SJSA1 (cell line): ENCODE measurements around the gene FBXO46. TPM values are rescaled to one million over a fixed set of nuclear protein-coding genes. Genes with fewer than 3 reads are reported as not detected.
"Not testable (repeated sequence)": the region's sequence is repeated elsewhere in the genome, so short reads cannot be mapped to it uniquely, and the experiment has no call there.

Experiments
- DNase-seq, 2 experiments: peaks; one replicate each; pipeline ENCODE4 v3.0.0-alpha.2; 2015 to 2020; ENCODE audit warnings: low spot score in 2 of 2, low read depth in 1 of 2
- H3K27ac ChIP-seq: fragments of 250-450 bp; sonication (Bioruptor Pico); 2 replicates; pipeline ENCODE4 v1.5.1; 2020; ENCODE audit warnings: mild to moderate bottlenecking, moderate library complexity
- H3K27me3 ChIP-seq: fragments of 250-450 bp; sonication (Bioruptor Pico); replicated peaks from 2 replicates; pipeline ENCODE4 v1.5.1; 2020; ENCODE audit warnings: mild to moderate bottlenecking, moderate library complexity
- H3K36me3 ChIP-seq: fragments of 250-450 bp; sonication (Bioruptor Pico); 2 replicates; pipeline ENCODE4 v1.5.1; 2020; ENCODE audit warnings: mild to moderate bottlenecking
- H3K4me1 ChIP-seq: fragments of 250-450 bp; sonication (Bioruptor Pico); replicated peaks from 2 replicates; pipeline ENCODE4 v1.6.1; 2021; ENCODE audit warnings: mild to moderate bottlenecking
- H3K4me3 ChIP-seq: fragments of 250-450 bp; sonication (Bioruptor Pico); 2 replicates; pipeline ENCODE4 v1.5.1; 2020; ENCODE audit warnings: mild to moderate bottlenecking
- H3K9me3 ChIP-seq: fragments of 250-450 bp; sonication (Bioruptor Pico); replicated peaks from 2 replicates; pipeline ENCODE4 v1.5.1; 2020; ENCODE audit warnings: mild to moderate bottlenecking
- total RNA-seq: library from RNA; depleted of rRNA; stranded (reverse); fragments of >200 nt; shearing (Covaris generic); gene quantifications from 2 replicates; pipeline ENCODE4 v1.2.3, GENCODE V29; 2014

The FBXO46 gene
- total RNA-seq, 1 experiment from 2014 or later = 10.7 TPM

DNA sequence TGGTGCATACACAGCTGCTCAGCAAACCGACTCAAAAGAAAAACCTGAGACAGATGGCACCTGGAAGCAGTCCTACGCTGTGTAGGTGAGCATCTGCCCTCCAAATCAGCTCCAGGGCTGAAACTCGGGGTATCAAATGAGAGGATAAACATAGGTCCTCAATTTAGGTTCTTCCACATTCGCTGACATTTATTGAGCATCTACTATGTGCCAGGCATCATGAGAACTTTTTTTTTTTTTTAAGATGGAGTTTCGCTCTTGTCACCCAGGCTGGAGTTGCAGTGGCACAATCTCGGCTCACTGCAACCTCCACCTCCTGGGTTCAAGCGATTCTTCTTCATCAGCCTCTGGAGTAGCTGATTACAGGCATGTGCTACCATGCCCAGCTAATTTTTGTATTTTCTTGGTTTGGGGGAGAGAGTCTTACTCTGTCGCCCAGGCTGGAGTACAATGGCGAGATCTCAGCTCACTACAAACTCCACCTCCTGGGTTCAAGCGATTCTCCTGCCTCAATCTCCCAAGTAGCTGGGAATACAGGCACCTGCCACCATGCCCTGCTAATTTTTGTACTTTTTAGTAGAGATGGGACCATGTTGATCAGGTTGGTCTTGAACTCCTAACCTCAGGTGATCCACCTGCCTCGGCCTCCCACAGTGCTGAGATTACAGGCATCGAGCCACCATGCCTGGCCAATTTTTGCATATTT is 24.8 kb downstream of the FBXO46 start:
- Histone ChIP-seq H3K27me3 (no peaks in the 10 kb centered on the region), H3K4me3 (no peak overlapping the region)
- no peak for DNase-seq

DNA sequence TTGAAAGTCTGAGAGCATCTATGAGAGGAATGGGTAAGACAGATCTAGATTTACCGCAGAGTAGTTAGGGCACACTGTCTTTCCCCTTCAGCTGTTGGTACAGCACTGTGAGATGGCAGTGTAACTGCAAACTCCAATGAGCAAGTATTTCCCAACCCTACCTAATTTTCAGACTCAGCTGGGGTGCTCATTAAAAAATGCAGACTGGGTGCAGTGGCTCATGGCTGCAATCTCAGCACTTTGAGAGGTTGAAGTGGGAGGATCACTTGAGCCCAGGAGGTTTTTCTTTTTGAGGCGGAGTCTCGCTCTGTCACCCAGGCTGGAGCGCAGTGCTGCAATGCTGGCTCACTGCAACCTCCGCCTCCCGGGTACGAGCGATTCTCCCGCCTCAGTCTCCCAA is 25.6 kb downstream of the FBXO46 start:
- Histone ChIP-seq H3K36me3 (peaks cover 27% of the 10 kb centered on the region), H3K9me3 (no peaks in the 10 kb centered on the region)

More for the DNA sequence above, 24.8 kb downstream of the FBXO46 start:
- Histone ChIP-seq H3K27ac (no peak overlapping the region), H3K4me1 (no peaks in the 10 kb centered on the region), H3K36me3 (peaks cover 34% of the 10 kb centered on the region), H3K9me3 (no peaks in the 10 kb centered on the region)

DNA sequence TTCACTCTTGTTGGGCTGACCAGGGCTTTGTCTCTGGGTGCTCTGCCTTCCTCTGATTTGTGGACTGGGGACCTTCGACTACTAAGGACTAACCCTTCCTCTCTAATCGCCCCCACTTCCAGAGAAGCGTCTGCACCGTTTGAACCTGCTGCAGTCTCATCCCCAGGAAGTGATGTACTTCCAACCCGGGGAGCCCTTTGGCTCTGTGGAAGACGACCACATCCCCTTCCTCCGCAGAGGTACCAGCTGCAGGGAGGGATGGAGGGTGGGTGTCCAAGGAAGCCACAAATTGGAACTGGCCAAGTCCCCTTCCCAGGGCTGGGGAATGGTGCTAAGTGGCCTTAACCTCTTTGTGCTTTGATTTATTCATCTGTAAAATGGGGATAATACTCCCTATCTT is 29.0 kb downstream of the FBXO46 start:
- Histone ChIP-seq H3K4me3 (no peak overlapping the region), H3K27me3 (no peaks in the 10 kb centered on the region), H3K36me3 (peaks cover 21% of the 10 kb centered on the region), H3K27ac (no peak overlapping the region), H3K9me3 (no peaks in the 10 kb centered on the region), H3K4me1 (no peaks in the 10 kb centered on the region)
- no peak for DNase-seq

More for the DNA sequence above, 25.6 kb downstream of the FBXO46 start:
- DNase-seq = no peak
- Histone ChIP-seq H3K4me3 (no peak overlapping the region), H3K27ac (no peak overlapping the region), H3K27me3 (no peaks in the 10 kb centered on the region), H3K4me1 (no peaks in the 10 kb centered on the region)

DNA sequence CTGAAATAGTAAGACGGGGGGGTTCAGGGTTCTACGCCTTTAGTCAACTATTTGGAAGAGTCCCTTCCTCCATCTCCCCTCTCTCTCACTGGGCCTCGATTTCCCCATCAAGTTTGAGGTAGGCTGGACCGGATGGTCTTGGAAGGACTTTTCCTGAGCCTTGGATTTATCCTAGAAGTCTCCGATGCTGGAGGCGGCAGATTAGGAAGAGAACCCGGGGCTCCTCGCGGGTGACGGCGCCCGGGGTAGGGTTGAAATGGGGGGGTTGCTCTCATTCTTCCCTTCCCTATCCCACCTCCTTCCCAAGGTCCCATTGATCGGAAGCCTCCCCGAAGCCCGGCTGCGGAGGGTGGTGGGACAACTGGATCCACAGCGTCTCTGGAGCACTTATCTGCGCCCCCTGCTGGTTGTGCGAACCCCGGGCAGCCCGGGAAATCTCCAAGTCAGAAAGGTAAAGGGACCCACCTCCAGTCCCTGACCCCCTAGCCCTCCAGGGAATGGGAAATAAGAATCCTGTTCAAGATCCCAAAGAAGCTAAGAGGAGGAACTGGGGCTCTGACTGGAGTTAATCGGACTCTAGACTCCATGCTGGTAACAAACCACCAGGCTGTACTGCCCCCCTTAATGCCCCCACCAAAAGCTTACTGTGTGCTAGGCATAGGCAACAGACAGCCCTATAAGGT is 37.4 kb downstream of the FBXO46 start:
- DNase-seq = peak; percentile 75 to 81
- Histone ChIP-seq H3K27me3 (no peaks in the 10 kb centered on the region), H3K9me3 (no peaks in the 10 kb centered on the region), H3K36me3 (peaks cover 22% of the 10 kb centered on the region), H3K4me1 (peaks cover 7% of the 10 kb centered on the region; the same call in 1 of the 2 replicates), H3K4me3 (peak overlapping the region; percentile 64), H3K27ac (peak overlapping the region; percentile 49)

DNA sequence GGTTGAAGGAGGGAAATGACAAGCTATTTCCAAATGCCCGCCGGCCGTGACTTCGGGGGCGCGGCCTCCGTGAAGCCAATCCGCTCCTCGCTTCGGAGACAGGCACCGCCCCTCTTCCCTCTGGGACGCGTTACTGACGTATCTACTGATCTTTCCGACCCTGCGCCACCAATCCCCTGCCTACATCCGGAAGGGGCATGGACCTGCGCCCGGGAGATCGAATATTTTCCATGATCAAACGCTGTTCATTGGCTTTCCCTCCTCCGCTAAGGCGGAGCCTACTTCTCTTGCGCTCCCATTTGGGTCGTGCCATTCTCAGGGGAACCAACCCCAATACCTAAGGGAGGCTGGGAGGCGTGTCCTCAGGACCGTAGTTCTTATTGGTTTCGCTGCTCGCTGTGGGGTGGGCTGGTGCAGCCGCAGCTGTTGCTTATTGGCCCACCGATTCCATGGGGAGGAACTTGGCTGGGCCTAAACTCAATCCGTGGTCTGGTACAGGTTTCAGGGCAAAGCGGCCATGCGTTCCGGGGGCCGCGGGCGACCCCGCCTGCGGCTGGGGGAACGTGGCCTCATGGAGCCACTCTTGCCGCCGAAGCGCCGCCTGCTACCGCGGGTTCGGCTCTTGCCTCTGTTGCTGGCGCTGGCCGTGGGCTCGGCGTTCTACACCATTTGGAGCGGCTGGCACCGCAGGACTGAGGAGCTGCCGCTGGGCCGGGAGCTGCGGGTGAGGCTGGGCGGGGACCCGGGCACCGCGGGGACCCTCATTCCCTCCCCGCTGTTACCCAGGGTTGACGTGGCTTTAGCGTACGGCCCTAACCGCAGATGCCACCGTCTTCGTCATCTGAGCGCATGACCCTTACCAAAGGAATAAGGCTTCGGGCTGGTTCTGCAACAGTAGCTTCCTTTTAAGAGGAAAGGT is 38.2 kb downstream of the FBXO46 start, which contains the start of gene QPCTL:
TSS of gene QPCTL (plus strand) at position 480 of the 919 bp plus-strand sequence. CDS start at position 518, 38 bp downstream.
- Histone ChIP-seq H3K36me3 (peaks cover 25% of the 10 kb centered on the region), H3K4me1 (peaks cover 7% of the 10 kb centered on the region; the same call in 1 of the 2 replicates), H3K9me3 (no peaks in the 10 kb centered on the region), H3K4me3 (peak within 1 kb of the TSS; percentile 64), H3K27me3 (no peaks in the 10 kb centered on the region), H3K27ac (peak within 1 kb of the TSS; percentile 49)
- peak; percentile 99 to 100 for DNase-seq

DNA sequence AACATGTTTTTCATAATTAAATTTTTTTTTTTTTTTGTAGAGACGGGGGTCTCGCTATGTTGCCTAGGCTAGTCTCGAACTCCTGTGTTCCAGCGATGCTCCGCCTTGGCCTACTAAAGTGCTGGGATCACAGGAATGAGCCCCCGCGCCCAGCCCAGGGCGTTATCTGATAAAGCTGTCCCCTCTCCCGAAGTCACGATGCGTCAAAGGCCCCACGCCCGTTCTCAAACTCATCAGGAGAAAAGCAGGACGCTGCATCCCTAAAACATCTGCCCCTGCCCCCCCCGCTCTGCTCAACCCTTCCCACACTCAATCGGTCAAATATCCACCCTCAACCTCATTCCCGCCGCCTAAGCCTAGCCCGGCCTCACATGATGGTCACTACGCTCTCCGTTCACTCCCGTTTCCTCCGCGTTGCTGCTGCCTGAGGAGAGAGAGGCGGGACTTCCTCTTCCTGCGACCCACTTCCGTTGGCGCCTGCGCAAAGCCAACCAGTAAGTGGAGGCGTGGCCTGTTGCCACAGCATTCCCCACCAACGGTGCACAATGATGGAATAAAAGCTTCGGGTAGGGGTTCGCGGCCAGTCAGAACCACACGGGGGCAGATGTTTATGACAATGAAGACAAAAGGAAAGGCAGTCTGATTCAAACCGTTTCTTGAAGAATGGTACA is 39.0 kb downstream of the FBXO46 start, which contains the start of gene SNRPD2:
TSS of gene SNRPD2 (minus strand) at position 438 of the 671 bp plus-strand sequence. CDS start at position 373, 65 bp downstream.
- peaks cover 33% of the 10 kb centered on the region for H3K36me3 ChIP-seq
- H3K4me3 ChIP-seq = peak within 1 kb of the TSS; percentile 64
- no peaks in the 10 kb centered on the region for H3K27me3 ChIP-seq
- H3K4me1 ChIP-seq = peaks cover 7% of the 10 kb centered on the region; the same call in 1 of the 2 replicates
- no peaks in the 10 kb centered on the region for H3K9me3 ChIP-seq
- H3K27ac ChIP-seq = peak within 1 kb of the TSS; percentile 49
- peak; percentile 96 to 99 for DNase-seq

DNA sequence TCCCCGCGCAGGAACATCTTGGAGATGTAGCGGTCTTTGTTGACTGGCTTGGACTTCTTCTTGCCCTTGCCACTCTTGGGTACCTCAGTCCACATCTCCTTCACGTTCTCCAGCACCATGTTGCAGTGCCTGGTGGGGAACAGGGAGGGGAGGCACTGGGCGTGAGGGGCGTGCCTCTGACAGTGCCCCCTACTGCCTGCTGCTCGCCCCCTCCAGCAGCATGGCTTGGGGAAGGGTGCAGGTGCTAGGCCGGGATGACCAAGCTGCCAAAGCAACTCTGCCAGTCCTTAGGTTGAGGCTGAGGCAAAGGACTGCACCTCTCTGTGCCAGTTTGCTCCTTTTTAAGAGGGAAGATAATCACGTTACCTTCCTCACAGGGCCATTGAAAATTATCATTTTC is 43.1 kb downstream of the FBXO46 start:
- Histone ChIP-seq H3K4me1 (peaks cover 4% of the 10 kb centered on the region; the same call in 1 of the 2 replicates), H3K4me3 (no peak overlapping the region), H3K9me3 (no peaks in the 10 kb centered on the region), H3K27ac (no peak overlapping the region), H3K27me3 (no peaks in the 10 kb centered on the region), H3K36me3 (peaks cover 48% of the 10 kb centered on the region)
- no peak for DNase-seq

DNA sequence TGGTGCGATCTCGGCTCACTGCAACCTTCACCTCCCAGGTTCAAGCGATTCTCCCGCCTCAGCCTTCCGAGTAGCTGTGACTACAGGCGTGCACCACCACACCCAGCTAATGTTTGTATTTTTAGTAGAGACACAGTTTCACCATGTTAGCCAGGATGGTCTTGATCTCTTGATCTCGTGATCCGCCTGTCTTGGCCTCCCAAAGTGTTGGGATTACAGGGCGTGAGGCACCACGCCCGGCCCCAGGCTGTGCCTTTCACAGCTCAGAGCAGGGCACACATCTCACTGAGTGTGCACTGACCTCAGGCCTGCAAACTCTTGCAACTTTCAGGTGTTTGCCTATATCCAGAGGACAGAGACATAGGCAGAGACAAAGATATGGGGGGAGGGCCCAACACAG is 45.7 kb downstream of the FBXO46 start:
- not testable (repeated sequence) for H3K4me1 ChIP-seq, DNase-seq, H3K27ac ChIP-seq, H3K9me3 ChIP-seq, H3K4me3 ChIP-seq, H3K27me3 ChIP-seq
- peaks cover 48% of the 10 kb centered on the region for H3K36me3 ChIP-seq

DNA sequence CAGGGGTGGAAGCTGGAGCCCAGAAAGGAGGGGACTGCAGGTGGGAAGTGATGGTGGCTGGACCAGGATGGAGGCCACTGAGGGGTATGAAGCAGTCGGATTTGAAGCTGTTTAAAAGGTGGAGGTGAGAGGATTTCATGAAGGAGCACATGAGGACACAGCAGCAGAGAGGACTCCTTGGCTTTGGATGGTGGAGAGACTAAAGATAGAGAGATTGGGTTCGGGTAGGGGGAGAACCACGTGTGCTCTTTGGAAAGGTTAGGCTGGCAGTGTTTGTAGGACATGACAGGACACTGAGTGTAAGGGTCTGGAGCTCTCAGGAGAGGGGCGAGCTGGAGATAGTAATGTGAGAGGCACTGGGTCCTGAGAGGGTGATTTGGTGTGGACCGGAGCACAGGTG is 47.8 kb downstream of the FBXO46 start:
- no peak for DNase-seq
- H3K27ac ChIP-seq = no peak overlapping the region
- no peak overlapping the region for H3K4me3 ChIP-seq
- peaks cover 9% of the 10 kb centered on the region for H3K4me1 ChIP-seq
- no peaks in the 10 kb centered on the region for H3K27me3 ChIP-seq
- H3K9me3 ChIP-seq = no peaks in the 10 kb centered on the region
- H3K36me3 ChIP-seq = peaks cover 31% of the 10 kb centered on the region

DNA sequence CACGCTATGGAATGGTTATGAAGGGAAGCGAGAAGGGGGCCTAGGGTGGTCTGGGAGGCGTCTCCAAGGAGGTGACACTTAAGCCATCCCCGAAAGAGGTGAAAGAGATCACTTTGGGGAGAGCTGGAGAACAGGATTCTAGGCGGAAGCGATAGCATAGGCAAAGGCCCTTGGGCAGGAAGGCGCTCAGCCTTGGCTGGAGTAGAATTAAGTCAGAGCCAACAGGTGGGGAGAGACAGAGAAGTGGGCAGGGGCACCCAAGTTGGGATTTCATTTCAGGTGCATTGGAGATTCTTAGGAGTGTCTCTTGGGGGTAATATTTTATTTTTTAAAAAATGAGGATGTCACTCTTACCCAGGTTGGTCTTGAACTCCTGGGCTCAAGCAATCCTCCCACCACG is 48.6 kb downstream of the FBXO46 start:
- Histone ChIP-seq H3K27ac (no peak overlapping the region), H3K4me1 (peaks cover 9% of the 10 kb centered on the region), H3K9me3 (no peaks in the 10 kb centered on the region), H3K36me3 (peaks cover 23% of the 10 kb centered on the region), H3K27me3 (no peaks in the 10 kb centered on the region), H3K4me3 (no peak overlapping the region)
- DNase-seq = no peak

DNA sequence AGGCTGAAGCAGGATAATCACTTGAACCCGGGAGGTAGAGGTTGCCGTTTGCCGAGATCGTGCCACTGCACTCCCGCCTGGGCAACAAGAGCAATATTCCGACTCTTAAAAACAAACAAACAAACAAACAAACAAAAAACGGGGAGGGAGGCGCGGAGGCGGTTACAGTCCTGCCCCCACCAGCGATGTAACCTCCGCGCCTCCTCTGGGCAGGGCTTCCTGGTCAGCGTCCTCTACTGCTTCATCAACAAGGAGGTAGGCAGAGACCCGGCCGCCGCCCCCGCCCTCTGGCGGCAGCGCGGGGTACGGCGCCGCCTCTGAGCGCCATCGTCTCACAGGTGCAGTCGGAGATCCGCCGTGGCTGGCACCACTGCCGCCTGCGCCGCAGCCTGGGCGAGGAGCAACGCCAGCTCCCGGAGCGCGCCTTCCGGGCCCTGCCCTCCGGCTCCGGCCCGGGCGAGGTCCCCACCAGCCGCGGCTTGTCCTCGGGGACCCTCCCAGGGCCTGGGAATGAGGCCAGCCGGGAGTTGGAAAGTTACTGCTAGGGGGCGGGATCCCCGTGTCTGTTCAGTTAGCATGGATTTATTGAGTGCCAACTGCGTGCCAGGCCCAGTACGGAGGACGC is 49.2 kb downstream of the FBXO46 start:
- Histone ChIP-seq H3K4me3 (peak overlapping the region; percentile 22), H3K27ac (no peak overlapping the region), H3K4me1 (peaks cover 9% of the 10 kb centered on the region), H3K36me3 (peaks cover 17% of the 10 kb centered on the region), H3K27me3 (no peaks in the 10 kb centered on the region), H3K9me3 (no peaks in the 10 kb centered on the region)
- DNase-seq = peak; percentile 81 to 84

DNA sequence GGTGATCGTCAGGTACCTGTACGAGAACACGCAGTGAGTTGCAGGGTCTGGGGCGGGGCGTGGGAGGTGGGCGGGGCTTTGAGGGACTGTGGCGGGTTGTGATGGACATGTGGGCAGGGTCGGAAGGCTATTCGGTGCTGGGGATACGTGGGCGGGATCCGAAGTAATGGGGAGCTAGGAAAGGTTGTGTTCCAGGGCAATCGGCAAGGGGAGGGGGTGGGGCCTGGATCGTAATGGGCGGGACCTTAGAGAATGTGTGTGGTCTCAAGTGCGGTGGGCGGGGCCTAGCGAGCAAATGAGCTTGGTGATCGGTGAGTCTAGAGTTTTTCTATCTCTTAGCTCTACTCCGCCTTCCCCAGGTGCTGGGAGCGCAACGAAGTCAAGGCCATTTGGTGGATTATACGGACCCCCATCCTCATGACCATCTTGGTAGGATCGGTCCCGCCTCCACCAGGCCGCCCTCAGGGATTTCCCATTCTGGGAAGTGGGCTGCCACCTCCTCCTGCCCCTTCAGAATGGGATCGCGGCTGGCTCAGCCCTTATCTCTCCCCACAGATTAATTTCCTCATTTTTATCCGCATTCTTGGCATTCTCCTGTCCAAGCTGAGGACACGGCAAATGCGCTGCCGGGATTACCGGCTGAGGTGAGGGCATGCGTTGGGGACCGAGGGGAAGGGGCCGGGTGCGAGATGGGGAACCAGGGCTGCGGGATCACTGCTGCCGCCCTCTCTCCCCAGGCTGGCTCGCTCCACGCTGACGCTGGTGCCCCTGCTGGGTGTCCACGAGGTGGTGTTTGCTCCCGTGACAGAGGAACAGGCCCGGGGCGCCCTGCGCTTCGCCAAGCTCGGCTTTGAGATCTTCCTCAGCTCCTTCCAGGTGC is 53.1 kb downstream of the FBXO46 start:
- Histone ChIP-seq H3K9me3 (no peaks in the 10 kb centered on the region), H3K27ac (no peak overlapping the region), H3K4me3 (no peak overlapping the region), H3K36me3 (no peaks in the 10 kb centered on the region), H3K4me1 (peaks cover 9% of the 10 kb centered on the region), H3K27me3 (no peaks in the 10 kb centered on the region)
- DNase-seq = peak in 1 of 2 experiments; percentile 56
